Motor neuron (in vitro differentiated cells): ENCODE data around the gene SEMA6D. TPM values are rescaled to one million over a fixed set of nuclear protein-coding genes. Genes with fewer than 3 reads are reported as not detected.

ENCODE experiments used
- ATAC-seq, 8 experiments: fragments of 200-7000 bp; cut with Tn5 transposase; replicated peaks in 6 of 8; 2 replicates each; pipeline ENCODE4 v1.8.0; 2021; ENCODE audit warnings: mild to moderate bottlenecking in 8 of 8, moderate library complexity in 8 of 8
- H3K27ac ChIP-seq, 2 donors: fragments of 250-450 bp; sonication (Bioruptor Pico); 2 replicates each; pipeline ENCODE4 v1.9.0; 2021; ENCODE audit warnings: antibody characterized with exemption in 2 of 2, mild to moderate bottlenecking in 2 of 2, moderate library complexity in 1 of 2
- H3K4me1 ChIP-seq, 2 donors: fragments of 250-450 bp; sonication (Bioruptor Pico); replicated peaks in 1 of 2; 2 replicates each; pipeline ENCODE4 v1.6.1; 2021; ENCODE audit warnings: antibody characterized with exemption in 2 of 2, mild to moderate bottlenecking in 2 of 2, moderate library complexity in 1 of 2
- H3K4me3 ChIP-seq, 5 donors: fragments of 250-450 bp; sonication (Bioruptor Pico); 2 replicates each; pipeline ENCODE4 v1.9.0; 2021; ENCODE audit warnings: antibody characterized with exemption in 5 of 5, mild to moderate bottlenecking in 5 of 5, moderate library complexity in 4 of 5
- WGBS, 10 experiments: fragments of 450-650 bp; shearing (Covaris generic); methylation state at CpG; one replicate each; pipeline ENCODE4 v1.0.0; 2022; 5-methylcytosine and 5-hydroxymethylcytosine counted together
- in situ Hi-C, 9 experiments: fragments of 400-800 bp; cut with MboI; loops; one replicate each; pipeline ENCODE4 v1.15.0; 2021; ENCODE audit warnings: low sequenced_read_pairs in 9 of 9, low pct_unique_long_range_greater_than_20kb in 2 of 9; ENCODE audit not compliant: unreplicated experiment in 9 of 9
- total RNA-seq, 8 experiments: library from RNA; unstranded; fragments of 300-600 nt; gene quantifications; 2 replicates each; pipeline versions ENCODE4 v1.2.3 to v1.2.4, GENCODE V29; 2022

SEMA6D gene
- total RNA-seq, 8 experiments from 2014 or later: 27.5 to 322 (median 58.2) TPM

DNA sequence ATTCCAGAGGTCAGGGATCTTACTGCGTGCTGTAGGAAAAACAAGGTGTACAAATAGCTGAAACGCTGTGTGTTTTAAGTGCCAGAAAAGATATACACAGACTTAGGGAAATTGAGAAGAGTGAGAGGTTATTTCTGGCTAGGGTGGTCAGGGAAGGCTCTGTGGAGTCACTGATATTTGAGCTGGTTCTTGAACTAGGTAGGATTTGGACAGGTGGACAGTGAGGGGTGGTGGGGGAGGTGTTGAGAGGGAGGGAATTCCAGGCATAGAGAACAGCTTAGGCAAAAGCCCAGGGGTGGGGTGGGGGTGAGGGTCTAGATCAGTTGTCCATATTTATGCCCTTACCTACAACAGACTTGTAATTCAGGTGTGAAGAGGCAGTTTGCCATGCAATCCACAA, 7.0 kb downstream of the SEMA6D start:
- peaks cover 15 to 34% of the 10 kb centered on the region in 2 donors for H3K4me1 ChIP-seq
- in situ Hi-C loops: no loop called here
- 83 to 100% (median 100%) methylated on average over 1 to 2 of the region's 2 CpGs; no CpG with 5 or more reads in 3 of the 10 experiments for WGBS, 10 experiments
- no peak overlapping the region for H3K27ac ChIP-seq
- no peak overlapping the region for H3K4me3 ChIP-seq
- no peak for ATAC-seq

DNA sequence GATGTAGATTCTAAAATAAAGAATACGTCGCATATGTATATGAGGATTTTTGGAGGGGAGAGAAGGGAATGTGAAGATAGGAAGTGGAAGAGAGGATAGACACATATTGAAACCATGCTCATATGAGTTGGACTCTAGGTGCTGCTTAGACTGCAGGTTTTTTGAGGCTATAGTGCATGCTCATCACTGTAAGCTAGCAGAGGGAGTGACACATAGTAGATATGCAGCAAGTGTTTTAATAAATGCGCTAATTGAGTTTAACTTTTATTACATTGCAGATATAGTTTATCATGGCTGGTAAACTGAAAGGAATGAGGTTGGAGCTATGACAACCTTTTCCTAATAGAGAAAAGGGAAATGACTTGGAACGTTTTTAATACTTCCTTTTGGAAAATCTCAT, 7.7 kb downstream of the SEMA6D start:
- Histone ChIP-seq H3K4me3 (no peak overlapping the region), H3K27ac (no peak overlapping the region), H3K4me1 (peaks cover 15 to 31% of the 10 kb centered on the region in 2 donors)
- in situ Hi-C loops: loop anchor here in 1 of 9 experiments (25.0 kb wide), 1 partner anchor 538 kb away; no protein-coding TSS in a partner anchor
- WGBS, 10 experiments: 17 to 100% (median 94%) methylated on average over 1 to 4 of the region's 4 CpGs; no CpG with 5 or more reads in 1 of the 10 experiments
- ATAC-seq: no peak

DNA sequence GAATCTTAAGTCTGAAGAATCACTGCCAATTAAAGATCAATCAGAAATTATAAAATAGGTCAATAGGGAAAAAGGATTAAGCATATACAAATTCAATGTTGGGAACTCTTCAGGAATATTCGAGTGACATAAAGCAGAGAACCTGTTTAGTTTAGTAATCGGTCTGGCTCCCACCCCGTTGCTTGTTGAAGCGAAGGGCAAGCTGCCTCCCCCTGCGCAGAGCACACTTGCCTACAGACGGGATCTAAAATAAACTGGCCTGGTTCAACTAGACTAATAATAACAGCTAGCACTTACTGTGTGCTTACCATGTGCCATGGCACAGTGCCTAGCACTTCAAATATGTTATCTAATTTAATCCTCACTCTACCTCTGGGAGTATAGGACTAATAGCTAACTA, 8.6 kb downstream of the SEMA6D start:
- H3K4me1 ChIP-seq: peaks cover 14 to 22% of the 10 kb centered on the region in 2 donors
- in situ Hi-C loops: loop anchor here in 1 of 9 experiments (25.0 kb wide), 1 partner anchor 539 kb away; no protein-coding TSS in a partner anchor
- 72 to 100% (median 90%) methylated on average over 1 to 6 of the region's 6 CpGs; no CpG with 5 or more reads in 3 of the 10 experiments for WGBS, 10 experiments
- H3K4me3 ChIP-seq: no peak overlapping the region
- no peak overlapping the region for H3K27ac ChIP-seq
- ATAC-seq: no peak

DNA sequence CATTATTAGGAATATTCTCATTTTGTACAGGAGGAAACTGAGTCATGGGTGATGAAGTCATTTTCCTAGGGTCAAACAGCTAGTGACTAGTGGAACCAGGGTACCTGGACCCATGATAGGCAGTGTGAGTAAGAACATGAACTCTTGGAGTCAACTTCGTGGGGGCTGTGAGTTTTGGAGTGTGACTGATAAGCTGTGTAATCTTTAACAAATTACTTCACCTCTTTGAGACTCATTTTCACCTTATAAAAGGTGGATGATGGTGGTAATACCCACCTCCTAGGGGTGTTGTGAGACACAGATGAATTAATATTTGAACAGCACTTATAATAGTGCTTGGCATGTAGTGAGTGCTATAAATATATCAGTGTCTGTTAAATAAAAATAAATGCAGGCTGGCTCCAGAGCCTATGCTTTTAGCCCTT, 9.1 kb downstream of the SEMA6D start:
- Histone ChIP-seq H3K27ac (no peak overlapping the region), H3K4me3 (no peak overlapping the region), H3K4me1 (peaks cover 9 to 17% of the 10 kb centered on the region in 2 donors)
- in situ Hi-C loops: loop anchor here in 1 of 9 experiments (25.0 kb wide), 1 partner anchor 539 kb away; no protein-coding TSS in a partner anchor
- peak in 1 of 8 experiments; percentile 4 for ATAC-seq
- 0 to 89% (median 75%) methylated on average over 1 of the region's 1 CpG; no CpG with 5 or more reads in 6 of the 10 experiments for WGBS, 10 experiments

DNA sequence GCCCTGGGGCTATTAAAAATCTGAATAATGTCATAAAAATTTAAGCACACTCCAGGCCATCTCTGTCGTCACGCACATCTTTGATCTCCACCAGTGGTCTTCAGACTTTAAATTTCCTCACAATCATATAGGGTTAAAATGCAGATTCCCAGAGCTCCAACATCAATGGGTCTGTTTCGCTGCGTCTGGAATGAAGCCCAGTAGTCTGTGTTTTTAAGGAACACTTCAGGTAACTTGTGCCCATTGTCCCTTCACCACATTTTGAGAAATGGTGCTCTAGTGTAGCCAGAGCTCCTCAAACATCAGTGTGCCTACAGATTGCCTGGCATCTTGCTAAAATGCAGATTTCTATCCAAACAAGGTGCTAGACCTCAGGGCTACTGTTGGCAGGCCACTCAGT, 9.8 kb downstream of the SEMA6D start:
- H3K27ac ChIP-seq: no peak overlapping the region
- H3K4me3 ChIP-seq: no peak overlapping the region
- peaks cover 5 to 10% of the 10 kb centered on the region in 2 donors for H3K4me1 ChIP-seq
- ATAC-seq: peak in 1 of 8 experiments; percentile 57
- in situ Hi-C loops: loop anchor here in 1 of 9 experiments (25.0 kb wide), 1 partner anchor 540 kb away; no protein-coding TSS in a partner anchor
- 98 to 100% (median 100%) methylated on average over 3 to 4 of the region's 4 CpGs; no CpG with 5 or more reads in 7 of the 10 experiments for WGBS, 10 experiments

DNA sequence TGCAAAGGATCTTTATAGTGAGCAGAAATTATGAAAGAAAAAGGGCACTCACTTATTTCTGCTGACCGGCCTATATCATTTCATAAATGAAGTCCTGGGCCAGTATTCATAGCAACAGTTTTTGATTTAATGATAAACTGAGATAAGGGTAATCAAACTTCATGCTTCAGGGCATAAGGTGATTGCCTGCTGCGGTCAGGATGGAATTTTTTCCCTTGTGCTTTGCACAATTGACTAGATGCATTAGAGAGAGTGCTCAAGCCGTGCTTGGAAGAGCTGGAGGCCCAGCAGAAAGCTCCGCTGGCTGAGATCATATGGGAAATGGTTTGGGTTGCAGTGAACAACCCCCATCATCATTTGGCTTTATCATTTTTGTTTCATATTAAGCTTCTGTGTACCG, 10.4 kb downstream of the SEMA6D start:
- Histone ChIP-seq H3K4me3 (no peak overlapping the region), H3K27ac (no peak overlapping the region), H3K4me1 (peaks cover 0 to 7% of the 10 kb centered on the region in 2 donors)
- WGBS, 10 experiments: 57 to 100% (median 92%) methylated on average over 1 to 5 of the region's 5 CpGs; no CpG with 5 or more reads in 2 of the 10 experiments
- ATAC-seq: no peak
- in situ Hi-C loops: loop anchor here in 1 of 9 experiments (25.0 kb wide), 1 partner anchor 540 kb away; no protein-coding TSS in a partner anchor

DNA sequence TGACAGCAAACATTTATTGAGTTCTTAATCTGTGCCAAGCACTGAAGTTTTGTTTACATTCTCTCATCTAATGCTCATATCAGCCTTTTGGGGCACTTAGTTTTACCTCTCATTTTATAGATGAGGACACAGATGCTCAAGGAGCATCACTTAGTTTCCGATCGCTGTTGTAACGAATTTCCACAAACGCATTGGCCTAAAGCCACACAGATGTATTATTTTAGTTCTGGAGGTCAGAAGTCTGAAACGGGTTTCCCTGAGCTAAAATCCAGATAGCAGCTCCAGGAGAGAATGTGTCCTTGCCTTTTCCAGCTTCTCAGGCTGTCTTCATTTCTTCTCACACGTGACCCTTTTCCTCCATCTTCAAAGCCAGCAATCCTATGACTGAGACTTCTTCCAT, 11.1 kb downstream of the SEMA6D start:
- ATAC-seq: no peak
- Histone ChIP-seq H3K4me3 (no peak overlapping the region), H3K27ac (no peak overlapping the region), H3K4me1 (peaks cover 0 to 4% of the 10 kb centered on the region in 2 donors)
- in situ Hi-C loops: loop anchor here in 1 of 9 experiments (25.0 kb wide), 1 partner anchor 541 kb away; no protein-coding TSS in a partner anchor
- 62 to 100% (median 95%) methylated on average over 1 to 6 of the region's 6 CpGs; no CpG with 5 or more reads in 1 of the 10 experiments for WGBS, 10 experiments

DNA sequence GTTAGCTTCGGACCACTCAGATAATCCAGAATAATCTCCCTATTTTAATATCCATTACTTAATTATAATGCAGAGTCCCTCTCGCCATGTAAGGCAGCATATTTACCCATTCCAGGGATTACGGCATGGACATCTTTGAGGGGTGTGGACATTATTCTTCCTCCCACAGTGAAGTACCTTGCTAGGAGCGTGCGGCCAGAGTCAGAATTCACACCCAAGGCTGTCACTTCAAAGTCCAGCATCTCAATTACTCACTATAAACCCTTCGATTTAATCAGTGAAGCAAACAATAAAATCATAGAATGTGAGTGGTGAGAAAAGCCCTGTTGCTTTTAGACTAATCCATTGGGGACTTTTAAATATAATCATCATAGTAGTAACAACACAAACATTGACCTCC, 11.6 kb downstream of the SEMA6D start:
- Histone ChIP-seq H3K4me3 (no peak overlapping the region), H3K4me1 (no peaks in the 10 kb centered on the region), H3K27ac (no peak overlapping the region)
- in situ Hi-C loops: loop anchor here in 1 of 9 experiments (25.0 kb wide), 1 partner anchor 542 kb away; no protein-coding TSS in a partner anchor
- ATAC-seq: no peak
- 80 to 100% (median 96%) methylated on average over 1 to 6 of the region's 6 CpGs; no CpG with 5 or more reads in 1 of the 10 experiments for WGBS, 10 experiments

DNA sequence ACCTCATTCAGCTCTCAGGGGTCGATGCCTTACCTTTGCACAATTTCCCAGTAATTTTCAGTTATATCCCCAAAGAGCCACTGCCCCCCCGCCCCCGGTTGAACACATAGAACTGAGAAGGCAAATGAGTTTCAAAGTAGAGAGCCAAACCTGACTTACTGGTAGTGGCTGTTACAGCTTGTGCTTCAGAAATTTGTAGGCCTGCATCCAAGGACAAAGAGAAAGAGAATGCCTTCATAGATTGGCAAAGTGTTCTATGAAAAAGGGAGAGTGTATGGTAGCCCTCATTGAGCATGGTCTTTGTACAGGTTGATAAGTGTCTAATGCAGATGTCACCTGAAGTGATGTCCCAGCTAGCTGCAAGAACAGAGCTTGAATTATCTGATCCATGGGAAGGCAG, 13.9 kb downstream of the SEMA6D start:
- H3K27ac ChIP-seq: no peak overlapping the region
- WGBS, 10 experiments: 25 to 100% (median 90%) methylated on average over 1 to 3 of the region's 3 CpGs; no CpG with 5 or more reads in 5 of the 10 experiments

DNA sequence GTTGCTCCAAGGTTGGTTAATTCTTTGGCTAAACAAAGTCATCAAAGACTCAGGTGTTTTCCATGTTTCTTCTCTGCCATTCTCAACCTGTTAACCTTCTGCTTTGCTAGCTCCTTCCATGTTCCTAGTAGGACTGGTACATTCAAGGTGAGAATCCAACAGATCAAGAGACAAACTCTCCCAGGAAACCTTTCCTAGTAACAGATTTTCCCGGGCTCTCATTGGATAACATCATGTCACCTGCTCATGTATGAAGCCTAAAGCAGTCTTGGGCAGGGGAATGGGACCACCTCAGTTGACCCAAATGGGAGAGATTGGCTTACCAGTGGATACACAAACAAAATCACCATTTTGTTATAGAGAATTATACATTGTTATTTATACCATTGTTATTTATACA, 14.9 kb downstream of the SEMA6D start:
- Histone ChIP-seq H3K4me1 (no peaks in the 10 kb centered on the region), H3K4me3 (no peak overlapping the region), H3K27ac (no peak overlapping the region)
- ATAC-seq: no peak
- WGBS, 10 experiments: 75 to 100% (median 100%) methylated on average over 1 of the region's 1 CpG; no CpG with 5 or more reads in 5 of the 10 experiments
- in situ Hi-C loops: loop anchor here in 1 of 9 experiments (25.0 kb wide), 1 partner anchor 545 kb away; no protein-coding TSS in a partner anchor

More for the DNA sequence above, 13.9 kb downstream of the SEMA6D start:
- no peak overlapping the region for H3K4me3 ChIP-seq
- H3K4me1 ChIP-seq: no peaks in the 10 kb centered on the region
- in situ Hi-C loops: loop anchor here in 1 of 9 experiments (25.0 kb wide), 1 partner anchor 544 kb away; no protein-coding TSS in a partner anchor
- no peak for ATAC-seq

DNA sequence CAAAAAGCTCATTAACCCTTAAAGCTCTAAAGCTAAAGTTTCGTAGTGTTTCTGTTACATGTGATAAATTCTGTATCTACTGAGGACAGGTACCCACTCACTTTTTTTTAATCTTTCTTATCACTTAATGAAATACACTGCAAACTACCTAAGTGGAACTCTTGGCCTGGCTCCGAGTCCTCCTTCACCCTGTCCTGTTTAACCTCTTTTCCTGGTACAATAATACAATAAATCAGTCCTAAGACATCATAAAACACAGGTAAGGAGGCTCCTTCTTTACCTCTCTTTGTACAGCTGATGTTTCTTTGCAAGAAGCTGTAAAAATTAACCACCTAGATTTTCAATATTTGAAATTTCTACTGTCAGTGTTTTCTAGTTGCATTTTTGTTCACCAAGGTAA, 15.8 kb downstream of the SEMA6D start:
- ATAC-seq: no peak
- in situ Hi-C loops: loop anchor here in 1 of 9 experiments (25.0 kb wide), 1 partner anchor 546 kb away; no protein-coding TSS in a partner anchor
- H3K4me1 ChIP-seq: no peaks in the 10 kb centered on the region
- no peak overlapping the region for H3K27ac ChIP-seq
- no peak overlapping the region for H3K4me3 ChIP-seq
- 47 to 100% (median 93%) methylated on average over 1 to 2 of the region's 2 CpGs for WGBS, 10 experiments

DNA sequence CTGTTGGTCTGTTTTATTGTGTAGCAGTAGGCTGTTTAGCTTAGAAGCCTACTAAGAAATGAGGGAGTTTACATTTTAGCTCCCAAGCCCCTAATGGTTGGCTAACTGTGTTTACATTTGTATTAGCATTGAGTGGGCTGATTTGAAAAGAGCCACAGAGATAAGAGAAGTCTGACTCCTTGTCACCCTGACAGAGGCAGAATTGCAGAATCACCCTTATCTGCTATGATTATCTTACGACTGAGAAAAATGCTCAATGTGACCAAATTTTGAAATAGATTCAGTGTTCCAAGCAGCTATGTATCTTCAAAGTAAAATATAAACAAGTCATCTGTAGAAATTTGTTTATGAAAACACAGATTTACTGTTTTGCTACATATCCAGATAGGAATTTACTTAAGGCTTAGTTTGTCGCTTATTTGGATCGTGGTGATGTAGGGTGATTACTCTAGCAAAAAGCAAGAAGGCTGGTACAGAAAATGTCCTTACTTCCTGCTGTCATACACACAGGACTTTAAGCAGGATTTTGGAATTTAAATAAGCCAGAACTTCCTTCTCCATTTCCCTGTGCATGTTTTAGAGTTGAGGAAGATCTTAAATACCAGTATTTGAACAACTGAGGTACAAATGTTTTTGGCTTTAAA, 19.0 kb downstream of the SEMA6D start:
- Histone ChIP-seq H3K27ac (no peak overlapping the region), H3K4me1 (no peaks in the 10 kb centered on the region), H3K4me3 (no peak overlapping the region)
- WGBS, 10 experiments: 67 to 100% (median 88%) methylated on average over 1 to 3 of the region's 3 CpGs; no CpG with 5 or more reads in 1 of the 10 experiments
- no peak for ATAC-seq
- in situ Hi-C loops: loop anchor here in 1 of 9 experiments (25.0 kb wide), 1 partner anchor 549 kb away; no protein-coding TSS in a partner anchor

DNA sequence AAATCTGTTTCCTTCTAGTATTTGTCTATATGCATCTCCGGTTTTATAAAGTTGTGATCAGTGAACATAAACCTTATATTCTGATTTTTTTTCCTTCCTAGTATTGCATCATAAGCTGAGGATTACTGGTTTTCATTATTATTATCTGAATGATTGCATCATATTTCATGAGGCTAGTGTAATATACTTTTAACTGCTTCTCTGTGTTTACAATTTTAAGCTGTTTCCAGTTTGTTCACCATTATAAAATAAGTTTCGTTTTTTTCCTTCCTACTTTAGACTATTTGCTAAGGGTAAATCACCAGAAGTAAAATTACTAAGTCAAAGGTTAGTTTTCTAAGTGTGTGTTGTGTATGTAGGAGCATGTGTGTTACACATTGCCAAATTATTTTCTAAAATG, 20.2 kb downstream of the SEMA6D start:
- ATAC-seq: no peak
- 38 to 90% (median 71%) methylated on average over 2 of the region's 2 CpGs for WGBS, 10 experiments

More for the DNA sequence above, 20.2 kb downstream of the SEMA6D start:
- Histone ChIP-seq H3K27ac (no peak overlapping the region), H3K4me1 (no peaks in the 10 kb centered on the region), H3K4me3 (no peak overlapping the region)
- in situ Hi-C loops: loop anchor here in 1 of 9 experiments (25.0 kb wide), 1 partner anchor 550 kb away; no protein-coding TSS in a partner anchor
